ENCODE results near the gene CNOT4. TPM values are rescaled to one million over a fixed set of nuclear protein-coding genes. Genes with fewer than 3 reads are reported as not detected.

CNOT4 gene, protein sequence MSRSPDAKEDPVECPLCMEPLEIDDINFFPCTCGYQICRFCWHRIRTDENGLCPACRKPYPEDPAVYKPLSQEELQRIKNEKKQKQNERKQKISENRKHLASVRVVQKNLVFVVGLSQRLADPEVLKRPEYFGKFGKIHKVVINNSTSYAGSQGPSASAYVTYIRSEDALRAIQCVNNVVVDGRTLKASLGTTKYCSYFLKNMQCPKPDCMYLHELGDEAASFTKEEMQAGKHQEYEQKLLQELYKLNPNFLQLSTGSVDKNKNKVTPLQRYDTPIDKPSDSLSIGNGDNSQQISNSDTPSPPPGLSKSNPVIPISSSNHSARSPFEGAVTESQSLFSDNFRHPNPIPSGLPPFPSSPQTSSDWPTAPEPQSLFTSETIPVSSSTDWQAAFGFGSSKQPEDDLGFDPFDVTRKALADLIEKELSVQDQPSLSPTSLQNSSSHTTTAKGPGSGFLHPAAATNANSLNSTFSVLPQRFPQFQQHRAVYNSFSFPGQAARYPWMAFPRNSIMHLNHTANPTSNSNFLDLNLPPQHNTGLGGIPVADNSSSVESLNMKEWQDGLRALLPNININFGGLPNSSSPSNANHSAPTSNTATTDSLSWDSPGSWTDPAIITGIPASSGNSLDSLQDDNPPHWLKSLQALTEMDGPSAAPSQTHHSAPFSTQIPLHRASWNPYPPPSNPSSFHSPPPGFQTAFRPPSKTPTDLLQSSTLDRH
- 19.3 and 24.0 TPM in 2 replicates for total RNA-seq

DNA sequence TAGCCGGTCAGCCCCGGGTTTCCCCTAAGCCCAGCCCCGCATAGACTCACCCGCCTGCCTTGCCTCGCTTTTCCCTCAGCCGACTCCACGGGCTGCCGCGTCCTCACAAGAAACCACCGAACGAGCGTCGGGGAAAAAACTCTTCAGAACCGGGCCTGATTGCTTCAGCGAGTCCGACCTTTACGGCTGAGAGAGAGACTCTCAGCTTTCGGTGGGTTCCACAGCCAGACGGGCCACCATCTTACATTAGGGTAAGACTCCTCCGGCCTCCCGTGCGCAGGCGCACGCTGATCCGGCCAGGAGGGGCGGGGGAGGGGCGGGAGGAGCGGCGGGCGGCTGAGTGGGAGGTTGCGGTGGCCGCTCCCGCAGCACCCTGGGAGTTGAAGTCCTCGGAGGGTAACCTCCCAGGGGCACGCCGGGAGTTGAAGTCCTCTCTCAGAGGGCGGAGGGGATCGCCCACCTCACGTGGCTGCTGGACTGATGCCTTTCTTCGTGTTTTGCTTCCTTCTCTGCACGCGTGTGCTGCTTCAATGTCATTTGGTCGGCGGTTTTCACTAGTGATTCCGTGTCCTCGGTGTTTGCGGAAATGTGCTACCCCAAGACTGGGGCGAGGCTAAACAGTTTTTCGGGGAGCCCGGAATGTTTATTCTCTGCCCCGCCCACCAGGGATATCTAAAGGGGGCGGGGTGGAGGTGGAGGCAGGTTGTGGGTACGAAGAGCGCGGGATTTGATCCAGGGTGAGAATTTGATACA lies at the start of gene CNOT4:
CNOT4 (minus strand) TSS at position 264 of the 753 bp plus-strand sequence. CDS start 71,771 bp downstream, outside the sequence.
- Mint-ChIP-seq H3K9me3 (no peaks in the 10 kb centered on the region), H3K27me3 (ENCODE audit: low read depth) (no peaks in the 10 kb centered on the region), H3K27ac (no peak within 1 kb of the TSS), H3K36me3 (ENCODE audit: low read depth) (peaks cover 5% of the 10 kb centered on the region), H3K4me3 (ENCODE audit: low read depth) (no peak within 1 kb of the TSS), H3K4me1 (ENCODE audit: low read depth) (peaks cover 12% of the 10 kb centered on the region)
- intact Hi-C loops (cut with micrococcal nuclease), result loop anchor here (1.0 to 5.0 kb wide), 7 partner anchors 47 to 470 kb away; partner anchors contain the start of genes NUP205, STMP1, TMEM140 and WDR91
- peak; percentile 91 for DNase-seq (ENCODE audit: low spot score)

DNA sequence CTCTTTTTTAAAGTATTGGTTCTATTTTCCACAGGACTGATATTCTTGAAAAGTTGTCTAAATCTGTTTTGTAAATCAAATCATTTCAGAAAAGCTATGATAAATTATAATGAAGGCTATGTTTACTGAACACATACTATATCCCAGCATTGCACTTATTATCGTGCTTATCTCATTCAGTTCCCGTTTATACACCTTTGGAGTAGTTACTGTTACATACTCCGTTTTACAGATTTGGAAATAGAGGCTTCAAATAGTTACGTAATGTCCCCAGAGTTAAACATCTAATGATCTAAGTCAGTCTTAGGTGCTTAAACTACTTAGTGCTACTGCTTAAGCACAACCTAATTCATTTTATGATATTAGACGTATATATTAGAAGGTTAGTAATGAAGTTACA lies 49.0 kb upstream of the CNOT4 start:
- intact Hi-C loops (cut with micrococcal nuclease), result loop anchor here (1.0 to 10.0 kb wide), 4 partner anchors 142 to 914 kb away; partner anchors contain the start of genes BPGM and CYREN
- H3K27me3 Mint-ChIP-seq (ENCODE audit: low read depth), result peaks cover 1% of the 10 kb centered on the region
- H3K27ac Mint-ChIP-seq, result no peak overlapping the region
- peaks cover 19% of the 10 kb centered on the region for H3K4me1 Mint-ChIP-seq (ENCODE audit: low read depth)
- no peak for DNase-seq (ENCODE audit: low spot score)
- H3K9me3 Mint-ChIP-seq, result no peaks in the 10 kb centered on the region
- peaks cover 17% of the 10 kb centered on the region for H3K36me3 Mint-ChIP-seq (ENCODE audit: low read depth)
- H3K4me3 Mint-ChIP-seq (ENCODE audit: low read depth), result no peak overlapping the region

DNA sequence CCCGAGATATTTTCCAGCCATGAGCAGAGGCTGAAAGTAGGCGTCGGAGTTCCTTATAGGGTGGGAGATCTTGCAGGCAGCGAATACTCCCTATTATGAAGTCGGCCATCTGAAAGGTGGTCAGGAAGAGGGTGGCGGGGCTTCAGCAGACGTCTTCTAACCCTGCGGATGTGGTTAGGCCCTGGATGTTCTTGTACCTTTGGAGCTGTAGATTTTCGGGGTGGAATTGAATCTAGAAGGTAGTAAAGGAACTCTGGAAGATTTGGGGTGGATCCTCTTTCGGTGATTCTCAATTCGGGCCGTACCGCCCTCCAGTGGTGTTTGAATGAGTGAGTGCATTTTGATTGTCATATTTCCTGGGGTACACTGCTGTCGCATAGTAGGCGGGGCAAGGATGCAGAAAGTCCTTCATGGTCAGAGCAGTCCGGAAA lies 48.5 kb upstream of the CNOT4 start:
- Mint-ChIP-seq H3K9me3 (no peaks in the 10 kb centered on the region), H3K4me1 (ENCODE audit: low read depth) (peaks cover 19% of the 10 kb centered on the region), H3K4me3 (ENCODE audit: low read depth) (no peak overlapping the region), H3K36me3 (ENCODE audit: low read depth) (peaks cover 17% of the 10 kb centered on the region), H3K27me3 (ENCODE audit: low read depth) (peaks cover 1% of the 10 kb centered on the region), H3K27ac (no peak overlapping the region)
- intact Hi-C loops (cut with micrococcal nuclease), result loop anchor here (1.0 to 10.0 kb wide), 4 partner anchors 141 to 914 kb away; partner anchors contain the start of genes BPGM and CYREN
- peak; percentile 64 for DNase-seq (ENCODE audit: low spot score)

DNA sequence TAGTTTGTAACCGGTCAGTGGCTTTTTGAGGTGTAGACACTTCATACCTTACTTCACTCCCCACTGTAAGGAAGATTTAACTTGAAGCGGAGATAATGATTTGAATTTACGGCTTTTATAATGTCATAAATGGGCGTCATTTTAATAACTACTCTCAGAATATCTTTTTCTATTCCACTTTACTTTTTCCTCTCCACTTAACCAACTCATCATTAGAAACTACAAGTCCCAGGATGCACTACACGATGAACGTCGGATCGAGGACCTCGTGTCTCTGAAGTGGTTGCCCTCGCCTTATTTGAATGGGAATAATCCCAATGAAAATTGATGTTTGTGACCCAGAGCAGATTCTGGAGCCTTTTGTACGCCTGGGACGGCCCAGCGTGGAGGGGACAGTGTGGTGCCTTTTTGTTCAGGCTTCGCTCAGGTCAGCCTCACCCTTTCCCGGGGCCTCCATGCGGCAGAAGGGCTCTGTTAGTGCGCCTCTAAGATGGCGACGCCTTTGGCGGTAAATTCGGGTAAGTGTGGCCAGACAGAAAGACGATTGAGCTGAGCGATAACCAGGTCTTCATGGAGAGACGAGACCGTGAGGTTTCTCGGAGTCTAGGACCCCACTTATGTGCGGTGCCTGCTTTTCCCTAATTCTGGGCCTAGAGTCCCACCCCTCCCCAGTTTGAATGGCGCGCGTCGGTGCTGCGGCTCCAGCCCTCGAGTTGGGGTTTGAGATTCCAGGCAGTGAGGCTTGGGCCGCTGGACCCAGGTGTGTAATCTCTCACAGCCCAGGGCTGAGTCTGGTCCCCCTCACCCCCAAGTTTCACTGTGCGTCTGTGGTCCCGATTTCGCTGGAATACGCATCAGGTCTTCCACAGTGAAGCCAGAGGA lies 47.8 kb upstream of the CNOT4 start, which contains the start of gene NUP205:
NUP205 (plus strand) TSS at position 463 of the 882 bp plus-strand sequence; CDS start at position 491, 28 bp downstream.
- Mint-ChIP-seq H3K36me3 (ENCODE audit: low read depth) (peaks cover 15% of the 10 kb centered on the region), H3K27me3 (ENCODE audit: low read depth) (peaks cover 1% of the 10 kb centered on the region), H3K4me1 (ENCODE audit: low read depth) (peaks cover 17% of the 10 kb centered on the region), H3K27ac (peak within 1 kb of the TSS; percentile 30), H3K4me3 (ENCODE audit: low read depth) (peak within 1 kb of the TSS; percentile 41), H3K9me3 (no peaks in the 10 kb centered on the region)
- intact Hi-C loops (cut with micrococcal nuclease), result loop anchor here (1.0 to 10.0 kb wide), 6 partner anchors 47 to 913 kb away; partner anchors contain the start of genes BPGM, CNOT4, CYREN and STMP1
- DNase-seq (ENCODE audit: low spot score), result peak; percentile 76

DNA sequence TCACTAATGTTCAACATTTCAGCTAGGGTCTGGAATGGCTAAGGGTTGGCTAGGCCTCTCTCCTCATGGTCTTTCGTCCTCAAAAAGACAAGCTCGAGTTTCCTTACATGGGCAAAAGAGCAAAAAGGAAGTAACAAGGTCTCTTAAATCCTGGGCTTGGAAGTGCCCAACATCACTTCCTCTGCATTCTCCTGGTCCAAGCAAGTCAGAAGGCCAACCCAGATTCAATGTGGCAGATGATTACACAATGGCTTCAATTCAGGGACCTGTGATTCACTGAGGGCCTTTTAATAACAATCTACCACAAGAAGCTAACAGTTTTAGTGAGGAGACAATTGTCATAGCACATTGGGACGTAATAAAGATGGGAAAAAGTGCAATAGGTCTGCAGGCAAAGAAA lies 43.4 kb upstream of the CNOT4 start:
- peaks cover 6% of the 10 kb centered on the region for H3K4me1 Mint-ChIP-seq (ENCODE audit: low read depth)
- no peak for DNase-seq (ENCODE audit: low spot score)
- intact Hi-C loops (cut with micrococcal nuclease), result loop anchor here (10.0 kb wide), 1 partner anchor 909 kb away; the partner anchor contains the start of gene BPGM
- H3K4me3 Mint-ChIP-seq (ENCODE audit: low read depth), result no peak overlapping the region
- H3K27ac Mint-ChIP-seq, result no peak overlapping the region
- H3K9me3 Mint-ChIP-seq, result no peaks in the 10 kb centered on the region
- peaks cover 4% of the 10 kb centered on the region for H3K27me3 Mint-ChIP-seq (ENCODE audit: low read depth)
- H3K36me3 Mint-ChIP-seq (ENCODE audit: low read depth), result no peaks in the 10 kb centered on the region

DNA sequence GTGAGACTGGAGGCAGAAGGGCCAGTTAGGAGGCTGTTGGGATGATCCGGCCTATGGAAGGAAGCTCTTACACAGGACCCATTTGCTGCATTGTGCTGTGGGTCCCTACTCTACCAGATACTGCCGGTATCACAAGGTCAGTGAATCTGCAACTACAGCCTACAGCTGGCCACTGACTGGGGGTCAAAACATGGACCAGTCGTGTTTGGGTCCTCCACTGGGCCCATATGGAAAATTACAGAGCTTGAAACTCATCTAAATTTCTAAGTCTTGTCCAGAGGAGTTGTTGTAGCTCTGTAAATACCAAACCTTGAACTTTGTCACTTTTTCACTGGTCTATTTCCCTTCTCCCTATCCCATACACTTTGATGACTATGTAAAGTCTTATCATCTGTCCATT lies 42.2 kb upstream of the CNOT4 start:
- Mint-ChIP-seq H3K36me3 (ENCODE audit: low read depth) (no peaks in the 10 kb centered on the region), H3K27ac (no peak overlapping the region), H3K4me1 (ENCODE audit: low read depth) (peaks cover 6% of the 10 kb centered on the region), H3K27me3 (ENCODE audit: low read depth) (peaks cover 13% of the 10 kb centered on the region), H3K4me3 (ENCODE audit: low read depth) (no peak overlapping the region), H3K9me3 (no peaks in the 10 kb centered on the region)
- no peak for DNase-seq (ENCODE audit: low spot score)
- intact Hi-C loops (cut with micrococcal nuclease), result loop anchor here (10.0 kb wide), 1 partner anchor 907 kb away; the partner anchor contains the start of gene BPGM

DNA sequence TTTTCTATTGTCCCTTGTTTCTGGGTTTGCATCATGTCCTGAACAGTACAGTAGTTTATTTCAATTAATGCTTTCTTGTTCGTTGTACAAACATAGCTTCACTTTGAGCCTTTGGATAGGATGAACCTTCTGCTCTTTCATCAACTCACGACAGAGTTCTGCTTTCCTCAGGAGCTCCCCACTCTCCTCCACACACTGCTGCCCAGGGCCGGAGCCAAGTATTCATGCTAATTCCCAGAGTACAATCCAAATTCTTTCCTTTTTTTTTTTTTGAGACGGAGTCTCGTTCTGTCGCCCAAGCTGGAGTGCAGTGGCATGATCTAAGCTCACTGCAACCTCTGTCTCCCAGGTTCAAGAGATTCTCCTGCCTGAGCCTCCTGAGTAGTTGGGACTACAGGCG lies 40.3 kb upstream of the CNOT4 start:
- Mint-ChIP-seq H3K4me1 (ENCODE audit: low read depth) (no peaks in the 10 kb centered on the region), H3K27ac (no peak overlapping the region), H3K27me3 (ENCODE audit: low read depth) (peaks cover 17% of the 10 kb centered on the region), H3K36me3 (ENCODE audit: low read depth) (no peaks in the 10 kb centered on the region), H3K9me3 (no peaks in the 10 kb centered on the region), H3K4me3 (ENCODE audit: low read depth) (no peak overlapping the region)
- no peak for DNase-seq (ENCODE audit: low spot score)
- intact Hi-C loops (cut with micrococcal nuclease), result loop anchor here (10.0 kb wide), 1 partner anchor 905 kb away; the partner anchor contains the start of gene BPGM

DNA sequence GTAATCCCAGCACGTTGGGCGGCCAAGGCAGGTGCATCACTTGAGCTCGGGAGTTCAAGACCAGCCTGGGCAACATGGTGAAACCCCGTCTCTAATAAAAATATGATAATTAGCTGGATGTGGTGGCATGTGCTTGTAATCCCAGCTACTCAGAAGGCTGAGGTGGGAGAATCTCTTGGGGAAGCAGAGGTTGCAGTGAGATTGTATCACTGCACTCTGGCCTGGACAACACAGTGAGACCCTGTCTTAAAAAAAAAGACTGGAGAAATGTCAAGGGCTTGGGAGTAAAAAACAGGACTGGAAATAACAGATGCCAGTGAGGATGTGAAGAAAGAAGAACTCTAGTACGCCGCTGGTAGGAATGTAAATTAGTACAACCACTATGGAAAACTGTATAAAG lies 31.1 kb upstream of the CNOT4 start:
- no peak for DNase-seq (ENCODE audit: low spot score)
- no peak overlapping the region for H3K27ac Mint-ChIP-seq
- intact Hi-C loops (cut with micrococcal nuclease), result no loop called here

DNA sequence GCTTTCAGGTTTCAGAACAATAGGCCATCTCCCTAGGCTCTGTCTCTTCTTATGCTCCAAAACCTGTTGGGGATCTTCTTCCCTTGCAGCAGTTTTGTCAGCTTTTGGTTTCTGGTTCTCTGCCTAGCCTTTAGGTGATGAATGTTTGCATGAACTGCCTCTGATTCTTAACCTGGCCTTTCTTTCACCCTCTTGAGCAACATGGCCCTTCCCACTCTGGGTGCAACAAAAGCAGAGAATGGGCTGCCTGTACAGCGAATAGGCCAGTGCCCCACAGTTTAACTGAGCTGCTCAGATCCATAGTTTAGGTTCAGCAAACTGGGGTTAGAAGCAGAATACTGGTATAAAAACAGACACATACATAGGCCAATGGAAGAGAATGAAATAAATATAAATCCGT lies 29.7 kb upstream of the CNOT4 start:
- DNase-seq (ENCODE audit: low spot score), result no peak
- Mint-ChIP-seq H3K27me3 (ENCODE audit: low read depth) (peaks cover 5% of the 10 kb centered on the region), H3K27ac (no peak overlapping the region), H3K4me1 (ENCODE audit: low read depth) (no peaks in the 10 kb centered on the region), H3K36me3 (ENCODE audit: low read depth) (no peaks in the 10 kb centered on the region), H3K9me3 (no peaks in the 10 kb centered on the region), H3K4me3 (ENCODE audit: low read depth) (no peak overlapping the region)
- intact Hi-C loops (cut with micrococcal nuclease), result no loop called here

More for the DNA sequence above, 31.1 kb upstream of the CNOT4 start:
- Mint-ChIP-seq H3K4me3 (ENCODE audit: low read depth) (no peak overlapping the region), H3K4me1 (ENCODE audit: low read depth) (no peaks in the 10 kb centered on the region), H3K27me3 (ENCODE audit: low read depth) (peaks cover 5% of the 10 kb centered on the region), H3K36me3 (ENCODE audit: low read depth) (no peaks in the 10 kb centered on the region), H3K9me3 (no peaks in the 10 kb centered on the region)

DNA sequence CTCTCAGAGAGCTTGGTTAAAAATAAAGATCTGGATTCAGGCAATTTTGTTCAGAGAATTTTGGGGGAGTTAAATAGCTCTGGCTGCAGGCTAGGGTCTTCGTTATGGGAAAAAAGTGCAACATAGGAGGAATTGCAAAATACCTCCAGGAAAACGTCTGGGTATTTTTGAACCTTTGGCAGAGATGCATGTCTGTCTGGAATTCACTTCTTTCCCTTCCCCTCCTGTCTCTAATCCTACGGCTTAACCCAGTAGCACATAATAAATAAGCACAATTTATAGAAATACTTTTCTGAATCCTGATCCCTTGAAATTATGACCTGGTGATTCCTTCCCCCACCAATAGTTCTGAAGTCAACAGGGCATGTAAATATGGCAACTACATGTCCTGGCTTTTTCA lies 28.5 kb upstream of the CNOT4 start:
- Mint-ChIP-seq H3K4me3 (ENCODE audit: low read depth) (no peak overlapping the region), H3K9me3 (no peaks in the 10 kb centered on the region), H3K27ac (no peak overlapping the region), H3K4me1 (ENCODE audit: low read depth) (no peaks in the 10 kb centered on the region), H3K36me3 (ENCODE audit: low read depth) (no peaks in the 10 kb centered on the region), H3K27me3 (ENCODE audit: low read depth) (peaks cover 8% of the 10 kb centered on the region)
- no peak for DNase-seq (ENCODE audit: low spot score)
- intact Hi-C loops (cut with micrococcal nuclease), result no loop called here

DNA sequence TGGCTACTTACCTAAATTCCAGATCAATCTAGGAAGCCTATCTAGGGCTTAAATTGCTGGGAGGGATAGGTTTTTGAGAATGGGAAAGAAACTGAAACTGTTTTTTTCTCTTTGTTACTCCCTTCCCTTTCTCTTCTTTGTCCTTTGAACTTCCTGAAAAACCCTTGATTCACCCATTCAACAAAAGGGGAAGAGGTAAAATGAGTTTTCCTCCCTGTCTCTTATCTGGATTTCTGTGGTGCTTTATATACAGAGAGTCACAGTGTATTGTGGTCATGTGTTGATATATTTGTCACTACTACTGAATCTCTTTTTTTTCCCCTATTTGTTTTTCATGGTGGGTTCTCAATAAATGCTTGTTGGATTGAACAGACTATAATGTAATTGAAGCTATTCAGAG lies 28.0 kb upstream of the CNOT4 start:
- H3K4me1 Mint-ChIP-seq (ENCODE audit: low read depth), result no peaks in the 10 kb centered on the region
- H3K27me3 Mint-ChIP-seq (ENCODE audit: low read depth), result peaks cover 8% of the 10 kb centered on the region
- intact Hi-C loops (cut with micrococcal nuclease), result no loop called here
- no peak overlapping the region for H3K4me3 Mint-ChIP-seq (ENCODE audit: low read depth)
- H3K9me3 Mint-ChIP-seq, result no peaks in the 10 kb centered on the region
- no peak overlapping the region for H3K27ac Mint-ChIP-seq
- H3K36me3 Mint-ChIP-seq (ENCODE audit: low read depth), result no peaks in the 10 kb centered on the region
- no peak for DNase-seq (ENCODE audit: low spot score)
